SIG-M5 (cell line): ENCODE results near the gene CRTAC1.

Experiments
- DNase-seq: peaks from one replicate; lab custom pipeline; 2025; lab: John Stamatoyannopoulos, UW

Gene CRTAC1

GRCh38 chr10:98029149-98030092, 1.0 kb downstream of the CRTAC1 start:
- no peak for DNase-seq

GRCh38 chr10:98028168-98028770, 2.2 kb downstream of the CRTAC1 start:
- DNase-seq, result no peak

- DNase-seq, result no peak
Measured at GRCh38 chr10:98023024-98023423, 7.4 kb downstream of the CRTAC1 start.

- no peak for DNase-seq
Measured at GRCh38 chr10:98020784-98021183, 9.6 kb downstream of the CRTAC1 start.

- DNase-seq, result no peak
Measured at GRCh38 chr10:98020254-98020653, 10.2 kb downstream of the CRTAC1 start.

- DNase-seq, result no peak
Measured at GRCh38 chr10:98019784-98020183, 10.6 kb downstream of the CRTAC1 start.

- DNase-seq, result no peak
Measured at GRCh38 chr10:98016772-98017475, 13.5 kb downstream of the CRTAC1 start.

- no peak for DNase-seq
Measured at GRCh38 chr10:98013776-98014175, 16.6 kb downstream of the CRTAC1 start.

- DNase-seq, result no peak
Measured at GRCh38 chr10:98013122-98013521, 17.3 kb downstream of the CRTAC1 start.

GRCh38 chr10:98012644-98013043, 17.8 kb downstream of the CRTAC1 start:
- no peak for DNase-seq

GRCh38 chr10:98010939-98011685, 19.3 kb downstream of the CRTAC1 start:
- no peak for DNase-seq

GRCh38 chr10:98006266-98006665, 24.2 kb downstream of the CRTAC1 start:
- no peak for DNase-seq

- no peak for DNase-seq
Measured at GRCh38 chr10:98001736-98002135, 28.7 kb downstream of the CRTAC1 start.

GRCh38 chr10:98000346-98000745, 30.1 kb downstream of the CRTAC1 start:
- DNase-seq, result no peak

- DNase-seq, result no peak
Measured at GRCh38 chr10:97999923-98000248, 30.5 kb downstream of the CRTAC1 start.

- no peak for DNase-seq
Measured at GRCh38 chr10:97999066-97999922, 31.1 kb downstream of the CRTAC1 start.

GRCh38 chr10:97991871-97992270, 38.5 kb downstream of the CRTAC1 start:
- DNase-seq, result no peak

GRCh38 chr10:97981816-97982215, 48.6 kb downstream of the CRTAC1 start:
- no peak for DNase-seq

GRCh38 chr10:97977673-97978072, 52.7 kb downstream of the CRTAC1 start:
- no peak for DNase-seq

GRCh38 chr10:97975598-97975997, 54.8 kb downstream of the CRTAC1 start:
- no peak for DNase-seq
